ENCODE measurements around the gene ZDHHC14. TPM values are rescaled to one million over a fixed set of nuclear protein-coding genes. Genes with fewer than 3 reads are reported as not detected.

Gene ZDHHC14
- total and polyA plus RNA-seq, 8 donors = 3.4 to 25.7 (median 7.4) TPM

GRCh38 chr6:157600807-157601206 is 219.8 kb downstream of the ZDHHC14 start:
- H3K27ac ChIP-seq = no peak overlapping the region
- no peak overlapping the region for H3K4me3 ChIP-seq
- no peak for TF ChIP-seq EP300 (IDR thresholded peaks at IDR 0.05)
- no peak for TF ChIP-seq CTCF (IDR thresholded peaks at IDR 0.05)
- TF ChIP-seq POLR2AphosphoS5 (IDR thresholded peaks at IDR 0.05) = no peak
- TF ChIP-seq POLR2A (IDR thresholded peaks at IDR 0.05) = no peak
- no peaks in the 10 kb centered on the region for H3K27me3 ChIP-seq
- no peaks in the 10 kb centered on the region for H3K9me3 ChIP-seq
- peaks cover 11 to 27% (median 20%) of the 10 kb centered on the region in 4 donors for H3K4me1 ChIP-seq
- H3K36me3 ChIP-seq = peaks cover 0 to 5% (median 0%) of the 10 kb centered on the region in 4 donors
- no peak for DNase-seq
- intact Hi-C loops (cut with DNase I; ENCODE audit: low total_unique reads) = no loop called here
- 90 to 98% (median 94%) methylated on average over 15 of the region's 15 CpGs for WGBS, 5 donors

- DNase-seq = no peak
- Histone ChIP-seq H3K27me3 (no peaks in the 10 kb centered on the region), H3K9me3 (no peaks in the 10 kb centered on the region), H3K4me3 (no peak overlapping the region), H3K4me1 (peaks cover 4 to 8% (median 7%) of the 10 kb centered on the region in 4 donors), H3K27ac (no peak overlapping the region), H3K36me3 (peaks cover 0 to 5% (median 0%) of the 10 kb centered on the region in 4 donors)
- intact Hi-C loops (cut with DNase I; ENCODE audit: low total_unique reads) = no loop called here
- TF ChIP-seq POLR2A (IDR thresholded peaks at IDR 0.05) (no peak), POLR2AphosphoS5 (IDR thresholded peaks at IDR 0.05) (no peak), EP300 (IDR thresholded peaks at IDR 0.05) (no peak), CTCF (IDR thresholded peaks at IDR 0.05) (no peak)
- 91 to 95% (median 93%) methylated on average over 18 of the region's 18 CpGs for WGBS, 5 donors
Observed at GRCh38 chr6:157602521-157603295, 221.7 kb downstream of the ZDHHC14 start.

GRCh38 chr6:157603314-157603940 is 222.4 kb downstream of the ZDHHC14 start:
- 91 to 96% (median 95%) methylated on average over 13 of the region's 13 CpGs for WGBS, 5 donors
- TF ChIP-seq POLR2A (IDR thresholded peaks at IDR 0.05) (no peak), POLR2AphosphoS5 (IDR thresholded peaks at IDR 0.05) (no peak), EP300 (IDR thresholded peaks at IDR 0.05) (no peak), CTCF (IDR thresholded peaks at IDR 0.05) (no peak)
- H3K27me3 ChIP-seq = no peaks in the 10 kb centered on the region
- no peak overlapping the region for H3K4me3 ChIP-seq
- no peaks in the 10 kb centered on the region for H3K9me3 ChIP-seq
- intact Hi-C loops (cut with DNase I; ENCODE audit: low total_unique reads) = no loop called here
- peaks cover 0 to 3% (median under 1%) of the 10 kb centered on the region in 4 donors for H3K4me1 ChIP-seq
- DNase-seq = no peak
- no peak overlapping the region for H3K27ac ChIP-seq
- H3K36me3 ChIP-seq = peaks cover 0 to 8% (median 3%) of the 10 kb centered on the region in 4 donors

GRCh38 chr6:157603971-157604370 is 223.0 kb downstream of the ZDHHC14 start:
- 96 to 97% (median 96%) methylated on average over 5 of the region's 5 CpGs for WGBS, 5 donors
- Histone ChIP-seq H3K4me1 (peaks cover 0 to 3% (median 0%) of the 10 kb centered on the region in 4 donors), H3K36me3 (peaks cover 0 to 12% (median 5%) of the 10 kb centered on the region in 4 donors), H3K9me3 (no peaks in the 10 kb centered on the region), H3K27me3 (no peaks in the 10 kb centered on the region), H3K27ac (no peak overlapping the region), H3K4me3 (no peak overlapping the region)
- TF ChIP-seq EP300 (IDR thresholded peaks at IDR 0.05) = no peak
- DNase-seq = no peak
- intact Hi-C loops (cut with DNase I; ENCODE audit: low total_unique reads) = no loop called here
